Activated CD8-positive, alpha-beta memory T cell treated with anti-CD3 and anti-CD28 coated beads, Interleukin-2, amount 10 ng/mL, durations not matched to agents 7 days and 5 days (primary cell): ENCODE results near the gene SYTL2. TPM values are rescaled to one million over a fixed set of nuclear protein-coding genes. Genes with fewer than 3 reads are reported as not detected.

Experiments used
- ATAC-seq: fragments of 150-1000 bp; cut with Tn5 transposase; one replicate; pipeline ENCODE4 v1.10.0; 2021; ENCODE audit warnings: moderate library complexity
- CTCF ChIA-PET: fragments of 350-600 bp; sonication (Branson Sonifier 250); formaldehyde crosslinking; loops from one replicate; lab custom pipeline; 2021; ENCODE audit warnings: antibody characterized with exemption; lab: Charles Lee
- DNase-seq: peaks from one replicate; pipeline ENCODE4 v3.0.0-alpha.2; 2020
- H3K27ac Mint-ChIP-seq: one replicate; pipeline ENCODE4 v1.8.0; 2021; ENCODE audit warnings: mild to moderate bottlenecking, mixed read lengths
- H3K27me3 Mint-ChIP-seq: one replicate; pipeline ENCODE4 v1.8.0; 2021; ENCODE audit warnings: mixed read lengths
- H3K36me3 Mint-ChIP-seq: one replicate; pipeline ENCODE4 v1.8.0; 2021; ENCODE audit warnings: mild to moderate bottlenecking, mixed read lengths
- H3K4me1 Mint-ChIP-seq: one replicate; pipeline ENCODE4 v1.8.0; 2021; ENCODE audit warnings: mixed read lengths
- H3K4me3 Mint-ChIP-seq: one replicate; pipeline ENCODE4 v1.8.0; 2021; ENCODE audit warnings: mild to moderate bottlenecking, moderate library complexity, mixed read lengths
- H3K9me3 Mint-ChIP-seq: one replicate; pipeline ENCODE4 v1.8.0; 2022; ENCODE audit warnings: low read depth, mixed read lengths
- total RNA-seq, 2 experiments: library from RNA; stranded (reverse); gene quantifications; one replicate each; pipeline ENCODE4 v1.2.3, GENCODE V29; 2021

The SYTL2 gene
- total RNA-seq, 2 experiments from 2014 or later: 73.7 to 78.0 TPM

DNA sequence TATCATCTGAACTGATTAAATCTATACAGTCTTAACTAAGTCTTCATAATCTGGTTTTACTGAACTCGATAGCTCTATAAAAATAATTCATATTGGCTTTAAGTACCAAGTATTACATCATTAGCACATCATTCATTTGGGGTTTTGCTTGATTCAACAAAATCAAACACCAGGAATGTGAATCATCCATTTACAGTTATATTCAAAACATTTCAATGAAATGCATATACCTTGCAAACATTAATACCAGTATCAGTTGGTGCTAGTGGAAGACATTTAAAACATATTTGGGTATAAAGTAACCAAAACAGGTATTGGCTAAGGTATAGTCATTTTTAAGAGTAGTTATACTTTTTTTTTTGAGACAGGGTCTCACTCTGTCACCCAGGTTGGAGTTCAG is 112.7 kb downstream of the SYTL2 start:
- Mint-ChIP-seq H3K27ac (no peak overlapping the region), H3K27me3 (no peaks in the 10 kb centered on the region), H3K9me3 (no peaks in the 10 kb centered on the region), H3K36me3 (peaks cover 43% of the 10 kb centered on the region), H3K4me1 (peaks cover 40% of the 10 kb centered on the region), H3K4me3 (no peak overlapping the region)
- DNase-seq (no peak), ATAC-seq (no peak)
- CTCF ChIA-PET: interaction anchor here (1.0 to 4.0 kb wide), 3 partner anchors 11 to 156 kb away, joined by 3 to 16 read pairs (median 3); partner anchors contain the start of gene CCDC83

DNA sequence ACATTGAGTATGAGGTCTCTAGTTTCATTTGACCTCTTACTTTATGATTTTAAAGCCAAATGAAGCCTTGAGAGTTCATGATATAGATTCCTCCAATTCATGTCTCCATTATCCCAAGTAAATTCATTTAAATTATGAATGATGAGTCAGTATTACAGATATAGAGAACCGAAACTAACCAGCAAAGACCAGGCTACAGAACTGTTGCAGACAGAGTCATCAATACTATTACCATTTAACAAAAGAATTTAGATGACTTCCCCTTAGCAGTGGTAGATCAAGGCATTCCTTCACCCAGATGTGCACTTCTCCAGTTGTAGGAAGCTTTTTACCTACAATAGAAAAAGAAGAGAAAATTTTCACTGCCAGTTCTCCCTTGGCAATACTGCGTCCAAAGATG is 113.2 kb downstream of the SYTL2 start:
- Mint-ChIP-seq H3K36me3 (peaks cover 42% of the 10 kb centered on the region), H3K4me1 (peaks cover 40% of the 10 kb centered on the region), H3K27ac (no peak overlapping the region), H3K4me3 (no peak overlapping the region), H3K27me3 (no peaks in the 10 kb centered on the region), H3K9me3 (no peaks in the 10 kb centered on the region)
- CTCF ChIA-PET: interaction anchor here (1.0 to 4.0 kb wide), 3 partner anchors 11 to 157 kb away, joined by 3 to 16 read pairs (median 3); partner anchors contain the start of gene CCDC83
- DNase-seq (no peak), ATAC-seq (no peak)

DNA sequence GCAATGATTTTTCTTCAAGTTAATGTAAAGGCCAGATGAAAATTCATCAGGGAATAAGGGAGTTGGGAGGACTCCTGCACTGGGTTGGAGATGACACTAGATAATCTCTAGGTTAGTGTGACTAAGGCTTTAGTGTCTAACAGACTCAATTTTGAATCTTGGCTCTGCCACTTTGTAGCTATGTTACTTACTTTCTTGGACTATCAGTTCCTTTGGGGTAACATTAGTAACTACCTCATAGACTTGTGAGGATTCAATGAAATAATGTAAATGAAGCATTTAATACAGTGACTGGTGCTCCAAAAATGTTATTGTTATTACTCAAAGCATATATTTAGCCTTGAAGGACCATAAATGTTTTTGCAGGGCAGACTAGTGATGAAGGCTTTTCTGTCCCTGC is 115.4 kb downstream of the SYTL2 start:
- no peak for ATAC-seq
- no peak for DNase-seq
- CTCF ChIA-PET: interaction anchor here (0.9 to 2.4 kb wide), 7 partner anchors 12 to 131 kb away, joined by 3 to 16 read pairs (median 4); no protein-coding TSS in a partner anchor
- H3K4me1 Mint-ChIP-seq: peaks cover 41% of the 10 kb centered on the region
- no peaks in the 10 kb centered on the region for H3K9me3 Mint-ChIP-seq
- no peak overlapping the region for H3K4me3 Mint-ChIP-seq
- no peak overlapping the region for H3K27ac Mint-ChIP-seq
- no peaks in the 10 kb centered on the region for H3K27me3 Mint-ChIP-seq
- H3K36me3 Mint-ChIP-seq: peaks cover 41% of the 10 kb centered on the region

DNA sequence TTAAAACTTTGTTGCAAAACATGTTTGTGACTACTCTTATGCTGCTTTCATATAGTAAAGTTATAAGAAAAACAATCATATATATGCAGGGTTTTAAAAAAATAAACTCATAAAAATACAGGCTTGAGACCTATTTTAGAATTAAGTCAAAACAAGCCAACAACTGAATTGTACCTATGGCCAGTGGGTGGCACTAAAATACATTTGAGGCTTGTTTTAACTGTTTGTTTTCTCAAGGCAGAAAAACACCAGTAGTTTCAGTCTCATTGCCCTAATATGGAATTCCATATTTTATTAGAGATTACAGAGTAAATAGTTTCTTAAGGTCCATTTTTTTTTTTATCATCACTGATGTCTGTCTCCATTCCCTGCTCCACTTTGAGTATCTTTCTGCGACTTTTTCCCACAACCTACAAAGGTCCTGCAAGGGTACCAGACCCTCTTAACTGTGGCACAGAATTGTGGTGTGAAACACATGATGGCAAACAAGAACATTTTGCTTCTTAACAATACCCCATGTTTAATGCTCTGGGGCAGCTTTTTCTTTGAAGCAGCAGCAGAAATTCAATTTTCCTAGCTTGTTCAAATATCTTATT is 116.5 kb downstream of the SYTL2 start:
- no peak overlapping the region for H3K4me3 Mint-ChIP-seq
- ATAC-seq: no peak
- H3K27me3 Mint-ChIP-seq: no peaks in the 10 kb centered on the region
- H3K36me3 Mint-ChIP-seq: peaks cover 42% of the 10 kb centered on the region
- DNase-seq: no peak
- H3K9me3 Mint-ChIP-seq: no peaks in the 10 kb centered on the region
- peaks cover 35% of the 10 kb centered on the region for H3K4me1 Mint-ChIP-seq
- CTCF ChIA-PET: interaction anchor here (0.7 to 2.4 kb wide), 9 partner anchors 13 to 132 kb away, joined by 3 to 16 read pairs (median 4); no protein-coding TSS in a partner anchor
- no peak overlapping the region for H3K27ac Mint-ChIP-seq

DNA sequence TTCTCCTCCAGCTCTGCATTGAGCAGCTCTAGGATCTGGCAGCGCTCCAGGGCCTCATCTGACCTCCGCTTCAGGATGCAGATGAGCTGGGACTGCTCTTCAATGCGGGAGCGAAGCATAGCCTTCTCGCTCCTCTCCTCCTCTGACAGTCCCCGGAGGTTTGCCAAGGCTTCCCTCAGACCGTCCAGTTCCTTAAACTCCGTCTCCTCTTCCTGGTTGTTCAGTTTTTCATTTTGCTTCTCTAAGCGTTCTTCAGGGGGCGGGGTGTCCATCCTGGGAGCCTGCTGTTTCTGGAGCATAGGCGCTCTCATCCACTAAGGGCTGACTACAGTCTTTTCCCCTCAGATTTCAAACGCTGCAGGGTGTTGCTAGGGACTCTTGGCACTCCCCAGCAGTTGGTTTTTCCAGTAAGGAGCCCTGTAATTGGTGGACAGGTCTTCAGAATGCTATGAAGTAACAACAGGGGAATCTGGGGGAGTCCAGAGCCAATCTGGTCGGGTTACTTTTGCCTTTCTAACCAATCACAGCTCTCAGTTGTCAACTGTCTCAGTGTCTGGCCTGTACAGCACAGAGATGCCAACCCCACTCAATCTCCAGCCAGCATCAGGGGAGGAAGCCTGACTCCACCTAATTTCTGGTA is 125.0 kb downstream of the SYTL2 start, which contains the start of gene CCDC89:
TSS of gene CCDC89 (minus strand) at position 376 of the 640 bp plus-strand sequence. CDS start at position 311, 65 bp downstream.
- H3K36me3 Mint-ChIP-seq: peaks cover 12% of the 10 kb centered on the region
- H3K9me3 Mint-ChIP-seq: no peaks in the 10 kb centered on the region
- CTCF ChIA-PET: interaction anchor here (0.9 kb wide), 1 partner anchor 127 kb away, joined by 3 read pairs; no protein-coding TSS in a partner anchor
- no peak within 1 kb of the TSS for H3K27ac Mint-ChIP-seq
- no peak within 1 kb of the TSS for H3K4me3 Mint-ChIP-seq
- H3K27me3 Mint-ChIP-seq: no peaks in the 10 kb centered on the region
- H3K4me1 Mint-ChIP-seq: peaks cover 28% of the 10 kb centered on the region
- no peak for DNase-seq
- no peak for ATAC-seq

DNA sequence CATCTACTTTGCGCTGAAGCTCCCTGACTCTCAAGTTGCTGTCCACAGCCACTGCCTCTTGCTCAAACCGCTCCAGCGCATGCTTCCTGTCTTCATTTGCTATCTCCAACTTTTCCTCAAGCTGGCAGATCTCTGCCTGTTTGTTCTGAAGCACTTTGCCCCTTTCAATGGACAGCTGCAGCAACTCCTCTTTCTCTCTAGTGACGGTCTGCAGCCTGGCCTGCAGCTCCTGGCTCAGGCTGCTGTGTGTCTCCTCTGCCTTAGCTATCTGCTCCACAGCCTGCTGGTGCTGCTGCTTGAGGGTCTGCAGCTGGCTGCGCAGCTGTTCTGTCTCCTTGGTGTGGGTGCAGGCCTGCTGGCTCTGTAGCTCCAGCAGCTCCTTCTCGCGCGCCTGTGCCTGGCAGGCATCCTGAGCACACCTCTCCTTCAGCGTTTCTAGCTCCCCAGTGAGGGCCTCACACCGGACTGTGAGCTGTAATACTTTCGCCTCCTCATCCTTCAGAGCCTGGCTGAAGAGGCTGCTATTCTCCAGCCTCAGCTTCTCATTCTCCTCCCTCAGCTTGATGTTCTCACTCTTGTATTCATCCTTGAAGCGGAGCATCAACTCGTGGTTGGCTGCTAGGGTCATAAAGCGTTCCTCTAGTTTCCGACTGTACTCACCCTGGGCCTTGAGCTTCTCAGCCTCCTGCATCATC is 125.7 kb downstream of the SYTL2 start:
- no peak for DNase-seq
- peaks cover 23% of the 10 kb centered on the region for H3K4me1 Mint-ChIP-seq
- H3K9me3 Mint-ChIP-seq: no peaks in the 10 kb centered on the region
- H3K27ac Mint-ChIP-seq: no peak overlapping the region
- peaks cover 9% of the 10 kb centered on the region for H3K36me3 Mint-ChIP-seq
- H3K27me3 Mint-ChIP-seq: no peaks in the 10 kb centered on the region
- H3K4me3 Mint-ChIP-seq: no peak overlapping the region
- CTCF ChIA-PET: interaction anchor here (0.7 to 1.8 kb wide), 4 partner anchors 11 to 170 kb away, joined by 3 to 7 read pairs (median 4); partner anchors contain the start of gene CCDC83
- ATAC-seq: no peak

DNA sequence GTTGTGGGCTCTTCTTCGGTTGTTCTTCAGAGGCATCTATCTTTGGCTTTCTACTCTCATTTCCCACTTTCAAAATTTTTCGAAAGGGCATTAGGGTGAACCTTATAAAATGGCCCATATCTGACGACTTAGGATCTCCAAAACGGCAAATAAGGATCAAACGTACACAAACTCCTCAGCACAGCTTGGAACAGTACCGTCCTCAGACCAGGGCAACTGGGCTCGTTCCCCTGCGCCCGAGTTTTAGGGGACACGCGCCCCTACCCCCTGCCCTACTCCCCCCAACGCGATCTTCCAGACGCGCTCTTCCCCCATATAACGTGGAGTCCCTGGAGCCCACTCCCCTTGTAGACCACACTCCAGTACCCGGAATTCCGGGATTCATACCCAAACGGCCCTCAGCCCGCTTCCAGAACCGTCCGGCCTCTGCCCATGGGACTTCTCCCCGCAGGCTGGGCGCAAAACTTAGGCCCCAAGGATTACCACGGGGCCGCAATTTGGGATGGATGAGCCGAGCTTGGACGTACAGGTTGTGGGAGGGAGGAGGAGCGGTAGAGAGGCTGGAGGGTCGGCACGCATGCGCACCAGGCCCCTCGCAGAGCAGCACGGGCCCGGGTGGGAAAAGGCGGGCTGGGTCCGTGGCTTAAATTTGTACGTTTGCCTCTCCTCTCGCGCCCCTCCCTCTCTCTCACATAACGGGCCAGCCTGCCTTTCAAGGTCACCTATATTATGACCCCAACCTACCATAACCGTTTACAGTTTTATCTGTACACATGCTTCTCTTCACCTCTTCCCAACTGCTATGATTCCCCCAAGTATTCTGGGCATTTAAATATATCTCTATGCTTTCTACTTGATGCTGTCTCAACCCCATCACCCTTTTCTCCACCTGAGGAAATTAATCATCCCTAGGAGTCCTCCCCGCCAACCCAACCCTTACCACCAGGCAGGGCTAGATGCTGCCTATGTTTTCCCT is 128.3 kb downstream of the SYTL2 start:
- peaks cover 22% of the 10 kb centered on the region for H3K4me1 Mint-ChIP-seq
- CTCF ChIA-PET: no interaction called here
- H3K27me3 Mint-ChIP-seq: no peaks in the 10 kb centered on the region
- no peaks in the 10 kb centered on the region for H3K9me3 Mint-ChIP-seq
- H3K4me3 Mint-ChIP-seq: peak overlapping the region; percentile 77
- peak; percentile 83 for DNase-seq
- peak overlapping the region; percentile 86 for H3K27ac Mint-ChIP-seq
- ATAC-seq: peak; percentile 97
- peaks cover 4% of the 10 kb centered on the region for H3K36me3 Mint-ChIP-seq

DNA sequence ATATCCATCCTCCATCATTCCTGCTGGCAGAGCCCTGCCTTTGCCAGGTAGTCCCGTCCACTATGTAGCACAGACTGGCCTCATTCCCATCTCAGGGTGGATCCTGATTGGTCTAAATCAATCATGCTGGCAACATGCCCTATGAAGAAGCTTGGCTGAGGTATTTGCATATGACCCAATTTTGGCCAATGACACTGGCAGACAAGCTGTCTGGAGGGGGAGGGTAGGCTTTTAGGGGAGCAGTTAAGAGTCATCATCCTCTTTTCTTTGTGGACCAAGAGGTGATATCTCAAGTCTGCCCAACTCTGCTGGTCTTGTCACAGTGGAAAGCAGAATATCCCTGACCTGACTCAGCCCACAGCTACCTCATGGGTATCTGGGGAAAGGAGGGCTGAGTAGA is 130.0 kb downstream of the SYTL2 start:
- Mint-ChIP-seq H3K9me3 (no peaks in the 10 kb centered on the region), H3K36me3 (peaks cover 4% of the 10 kb centered on the region), H3K27ac (no peak overlapping the region), H3K27me3 (no peaks in the 10 kb centered on the region), H3K4me3 (no peak overlapping the region), H3K4me1 (peaks cover 19% of the 10 kb centered on the region)
- DNase-seq (no peak), ATAC-seq (no peak)
- CTCF ChIA-PET: interaction anchor here (1.0 to 2.1 kb wide), 3 partner anchors 16 to 174 kb away, joined by 3 to 9 read pairs (median 5); partner anchors contain the start of genes CCDC83 and CREBZF

DNA sequence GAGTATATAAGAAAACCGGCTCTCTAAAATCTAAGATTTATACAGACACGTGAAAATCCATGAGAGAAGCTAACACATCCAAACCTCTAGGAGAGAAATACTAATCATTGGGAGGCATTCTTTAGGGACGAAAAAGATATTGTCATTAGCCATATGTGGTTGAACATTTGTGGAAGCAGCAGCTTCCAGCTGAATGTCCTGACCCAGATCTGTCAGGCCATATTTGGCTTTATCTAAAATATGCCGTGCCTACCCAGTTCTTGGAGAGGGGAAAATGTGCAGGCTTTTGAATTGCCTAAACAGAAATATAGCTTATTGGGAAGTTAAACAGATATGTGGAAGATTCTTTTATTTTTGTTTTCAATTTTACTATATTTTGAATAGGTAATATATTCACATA is 131.4 kb downstream of the SYTL2 start:
- peaks cover 23% of the 10 kb centered on the region for H3K4me1 Mint-ChIP-seq
- H3K36me3 Mint-ChIP-seq: peaks cover 7% of the 10 kb centered on the region
- no peak for DNase-seq
- ATAC-seq: no peak
- no peak overlapping the region for H3K4me3 Mint-ChIP-seq
- no peaks in the 10 kb centered on the region for H3K9me3 Mint-ChIP-seq
- no peaks in the 10 kb centered on the region for H3K27me3 Mint-ChIP-seq
- CTCF ChIA-PET: interaction anchor here (0.8 to 2.1 kb wide), 5 partner anchors 10 to 175 kb away, joined by 3 to 9 read pairs (median 4); partner anchors contain the start of genes CCDC83 and CREBZF
- no peak overlapping the region for H3K27ac Mint-ChIP-seq

DNA sequence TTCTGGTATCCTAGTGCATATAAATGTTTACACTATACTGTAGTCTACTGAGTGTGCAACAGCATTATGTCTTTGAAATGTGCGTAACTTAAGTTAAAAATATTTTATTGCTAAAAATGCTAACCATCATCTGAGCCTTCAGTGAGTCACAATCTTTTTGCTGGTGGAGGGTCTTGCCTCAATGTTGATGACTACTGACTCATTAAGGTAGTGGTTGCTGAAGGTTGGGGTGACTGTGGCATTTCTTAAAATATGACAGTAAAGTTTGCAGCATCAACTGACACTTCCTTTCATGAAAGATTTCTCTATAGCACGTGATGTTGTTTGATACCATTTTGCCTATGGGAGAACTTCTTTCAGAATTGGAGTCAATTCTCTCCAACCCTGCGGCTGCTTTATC is 137.5 kb downstream of the SYTL2 start:
- H3K4me1 Mint-ChIP-seq: peaks cover 28% of the 10 kb centered on the region
- CTCF ChIA-PET: no interaction called here

DNA sequence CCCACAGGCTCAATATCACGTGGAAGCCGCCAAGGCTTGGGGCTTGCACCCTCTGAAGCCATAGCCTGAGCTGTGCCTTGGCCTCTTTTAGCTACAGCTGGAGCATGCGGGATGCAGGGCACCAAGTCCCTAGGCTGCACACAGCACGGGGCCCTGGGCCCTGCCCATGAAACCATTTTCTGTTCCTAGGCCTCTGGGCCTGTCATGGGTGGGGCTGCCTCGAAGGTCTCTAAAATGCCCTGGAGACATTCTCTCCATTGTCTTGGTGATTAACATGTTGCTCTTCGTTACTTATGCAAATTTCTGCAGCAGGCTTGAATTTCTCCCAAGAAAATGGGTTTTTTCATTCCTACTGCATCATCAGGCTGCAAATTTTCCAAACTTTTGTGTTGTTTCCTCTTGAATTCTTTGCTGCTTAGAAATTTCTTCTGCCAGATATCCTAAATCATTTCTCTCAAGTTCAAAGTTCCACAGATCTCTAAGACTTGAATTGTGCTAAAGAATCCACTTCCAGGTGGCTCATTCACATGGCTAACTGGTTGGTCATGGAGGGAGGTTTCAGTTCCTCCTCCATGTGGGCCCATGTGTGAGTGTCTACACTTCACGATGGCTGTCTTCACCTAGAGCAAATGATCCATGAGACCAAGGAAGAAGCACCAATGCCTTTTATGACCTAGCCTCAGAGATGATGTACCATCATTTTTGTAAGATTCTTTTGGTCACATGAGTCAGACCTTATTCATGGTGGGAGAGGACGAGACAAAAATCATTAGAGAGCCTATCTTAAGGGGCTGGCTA is 138.6 kb downstream of the SYTL2 start:
- Mint-ChIP-seq H3K4me3 (no peak overlapping the region), H3K27me3 (no peaks in the 10 kb centered on the region), H3K27ac (peak overlapping the region; percentile 49), H3K36me3 (peaks cover 24% of the 10 kb centered on the region), H3K4me1 (peaks cover 28% of the 10 kb centered on the region), H3K9me3 (peaks cover 9% of the 10 kb centered on the region)
- ATAC-seq: no peak
- CTCF ChIA-PET: no interaction called here
- no peak for DNase-seq

More for the DNA sequence above, 137.5 kb downstream of the SYTL2 start:
- Mint-ChIP-seq H3K27me3 (no peaks in the 10 kb centered on the region), H3K36me3 (peaks cover 24% of the 10 kb centered on the region), H3K27ac (peak overlapping the region; percentile 53), H3K9me3 (peaks cover 9% of the 10 kb centered on the region), H3K4me3 (no peak overlapping the region)
- DNase-seq (peak; percentile 78), ATAC-seq (peak; percentile 83)
